Smooth muscle cell (in vitro differentiated cells): ENCODE results near the gene CAPN10. TPM values are rescaled to one million over a fixed set of nuclear protein-coding genes. Genes with fewer than 3 reads are reported as not detected.

ENCODE experiments used
- DNase-seq: peaks from one replicate; lab custom pipeline; 2025; ENCODE audit not compliant: unreplicated experiment; lab: John Stamatoyannopoulos, UW
- H2AFZ ChIP-seq: fragments of 200-600 bp; sonication (generic); 2 replicates; pipeline ENCODE4 v1.6.0; 2016; ENCODE audit warnings: antibody characterized with exemption, low read depth, mild to moderate bottlenecking
- H3F3A ChIP-seq: fragments of 200-600 bp; sonication (generic); 2 replicates; pipeline ENCODE4 v1.6.0; 2017; ENCODE audit warnings: antibody characterized with exemption, low read depth
- H3K27ac ChIP-seq: fragments of 200-600 bp; sonication (generic); 2 replicates; pipeline ENCODE4 v1.5.1; 2016; ENCODE audit warnings: low read depth, mild to moderate bottlenecking
- H3K27me3 ChIP-seq: fragments of 200-600 bp; sonication (generic); 2 replicates; pipeline ENCODE4 v1.6.1; 2016; ENCODE audit warnings: low read depth, mild to moderate bottlenecking
- H3K36me3 ChIP-seq: fragments of 200-600 bp; sonication (generic); 2 replicates; pipeline ENCODE4 v1.5.1; 2016; ENCODE audit warnings: low read depth
- H3K4me1 ChIP-seq: fragments of 200-600 bp; sonication (generic); 2 replicates; pipeline ENCODE4 v1.5.1; 2016; ENCODE audit warnings: low read depth
- H3K4me2 ChIP-seq: fragments of 200-600 bp; sonication (generic); 2 replicates; pipeline ENCODE4 v1.6.0; 2016; ENCODE audit warnings: mild to moderate bottlenecking
- H3K4me3 ChIP-seq: fragments of 200-600 bp; sonication (generic); 2 replicates; pipeline ENCODE4 v1.5.1; 2016; ENCODE audit warnings: mild to moderate bottlenecking
- H3K79me2 ChIP-seq: fragments of 200-600 bp; sonication (generic); 2 replicates; pipeline ENCODE4 v1.6.0; 2016; ENCODE audit warnings: low read depth, mild to moderate bottlenecking
- H3K9ac ChIP-seq: fragments of 200-600 bp; sonication (generic); 2 replicates; pipeline ENCODE4 v1.6.0; 2016; ENCODE audit warnings: low read depth
- H3K9me3 ChIP-seq: fragments of 200-600 bp; sonication (generic); replicated peaks from 2 replicates; pipeline ENCODE4 v1.5.1; 2016; ENCODE audit warnings: low read depth
- H4K20me1 ChIP-seq: fragments of 200-600 bp; sonication (generic); 2 replicates; pipeline ENCODE4 v1.6.0; 2016; ENCODE audit warnings: low read depth
- WGBS: methylation state at CpG from one replicate; pipeline ENCODE4 v1.1.7; 2016; ENCODE audit warnings: low lambda C conversion rate; 5-methylcytosine and 5-hydroxymethylcytosine counted together
- polyA plus RNA-seq: library from polyadenylated mRNA; unstranded; fragments of >200 nt; fragmentation: Nextera tagmentation; extraction: Ambion mirVana; gene quantifications from 2 replicates; pipeline ENCODE4 v1.2.1, GENCODE V29; 2016
- total RNA-seq: library from RNA; depleted of rRNA; stranded (reverse); fragments of >200 nt; gene quantifications from 2 replicates; pipeline ENCODE4 v1.2.3, GENCODE V29; 2014
- TF ChIP-seq, protein P1 (sequence below): fragments of 200-600 bp; sonication (generic); IDR thresholded peaks from 2 replicates; pipeline ENCODE4 v1.5.1; 2017; ENCODE audit warnings: borderline replicate concordance, mild to moderate bottlenecking, antibody characterized with exemption; ENCODE audit not compliant: insufficient read depth, poor library complexity, severe bottlenecking

The CAPN10 gene
- total and polyA plus RNA-seq, 2 experiments from 2014 or later = 6.6 to 17.0 TPM

GRCh38 chr2:240637901-240638345, 51.4 kb downstream of the CAPN10 start:
- 81% methylated on average over 8 of the region's 8 CpGs for WGBS
- no peaks in the 10 kb centered on the region for H3K79me2 ChIP-seq

DNA sequence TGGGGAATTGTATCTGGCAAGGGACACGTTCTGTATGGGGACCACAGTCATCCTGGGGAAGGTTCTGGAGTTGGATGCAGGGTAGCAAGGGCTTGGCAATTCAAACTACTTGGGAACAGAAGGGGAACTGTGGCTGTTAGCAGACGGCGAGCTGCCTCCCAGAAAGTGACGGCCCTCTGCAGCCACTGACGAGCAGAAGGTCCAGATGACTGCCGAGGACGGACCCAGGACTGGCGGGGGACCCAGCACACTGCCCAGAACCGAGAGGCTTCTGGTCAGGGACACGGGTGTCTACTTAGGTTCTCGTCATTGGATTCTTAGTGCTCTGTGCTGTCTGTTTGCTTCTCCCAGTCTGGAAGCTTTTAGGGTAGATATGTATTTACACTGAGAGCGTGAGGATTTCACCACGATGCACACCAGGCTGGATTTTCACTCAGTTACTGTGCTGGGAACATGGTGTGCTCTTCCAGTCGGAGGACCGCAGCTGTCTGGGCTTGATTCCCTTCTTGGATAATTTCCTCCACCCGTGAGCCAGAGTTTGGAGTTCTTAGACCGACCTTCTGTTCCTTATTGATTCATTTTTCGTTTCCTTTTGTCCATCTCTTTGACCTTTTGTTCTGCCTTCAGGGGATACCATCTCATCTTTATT, 52.1 kb downstream of the CAPN10 start:
- no peaks in the 10 kb centered on the region for H3K36me3 ChIP-seq
- no peak overlapping the region for H3K27ac ChIP-seq
- H3K9me3 ChIP-seq = no peaks in the 10 kb centered on the region
- no peak overlapping the region for H3K4me3 ChIP-seq
- TF ChIP-seq, protein P1, sequence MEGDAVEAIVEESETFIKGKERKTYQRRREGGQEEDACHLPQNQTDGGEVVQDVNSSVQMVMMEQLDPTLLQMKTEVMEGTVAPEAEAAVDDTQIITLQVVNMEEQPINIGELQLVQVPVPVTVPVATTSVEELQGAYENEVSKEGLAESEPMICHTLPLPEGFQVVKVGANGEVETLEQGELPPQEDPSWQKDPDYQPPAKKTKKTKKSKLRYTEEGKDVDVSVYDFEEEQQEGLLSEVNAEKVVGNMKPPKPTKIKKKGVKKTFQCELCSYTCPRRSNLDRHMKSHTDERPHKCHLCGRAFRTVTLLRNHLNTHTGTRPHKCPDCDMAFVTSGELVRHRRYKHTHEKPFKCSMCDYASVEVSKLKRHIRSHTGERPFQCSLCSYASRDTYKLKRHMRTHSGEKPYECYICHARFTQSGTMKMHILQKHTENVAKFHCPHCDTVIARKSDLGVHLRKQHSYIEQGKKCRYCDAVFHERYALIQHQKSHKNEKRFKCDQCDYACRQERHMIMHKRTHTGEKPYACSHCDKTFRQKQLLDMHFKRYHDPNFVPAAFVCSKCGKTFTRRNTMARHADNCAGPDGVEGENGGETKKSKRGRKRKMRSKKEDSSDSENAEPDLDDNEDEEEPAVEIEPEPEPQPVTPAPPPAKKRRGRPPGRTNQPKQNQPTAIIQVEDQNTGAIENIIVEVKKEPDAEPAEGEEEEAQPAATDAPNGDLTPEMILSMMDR = no peak
- no peak for DNase-seq
- H4K20me1 ChIP-seq = no peaks in the 10 kb centered on the region
- peaks cover 1% of the 10 kb centered on the region for H3K27me3 ChIP-seq
- no peak overlapping the region for H3K9ac ChIP-seq
- H3F3A ChIP-seq = no peaks in the 10 kb centered on the region
- no peaks in the 10 kb centered on the region for H3K79me2 ChIP-seq
- 78% methylated on average over 18 of the region's 18 CpGs for WGBS
- no peak overlapping the region for H3K4me2 ChIP-seq
- no peaks in the 10 kb centered on the region for H3K4me1 ChIP-seq
- no peak overlapping the region for H2AFZ ChIP-seq

More at GRCh38 chr2:240637901-240638345, 51.4 kb downstream of the CAPN10 start:
- no peak overlapping the region for H2AFZ ChIP-seq
- no peak overlapping the region for H3K4me3 ChIP-seq
- no peaks in the 10 kb centered on the region for H3K27me3 ChIP-seq
- TF ChIP-seq, protein P1 = no peak
- H3K4me1 ChIP-seq = no peaks in the 10 kb centered on the region
- H3K4me2 ChIP-seq = no peak overlapping the region
- H3F3A ChIP-seq = no peaks in the 10 kb centered on the region
- no peak overlapping the region for H3K9ac ChIP-seq
- H3K27ac ChIP-seq = no peak overlapping the region
- H3K9me3 ChIP-seq = no peaks in the 10 kb centered on the region
- no peak for DNase-seq
- no peaks in the 10 kb centered on the region for H4K20me1 ChIP-seq
- no peaks in the 10 kb centered on the region for H3K36me3 ChIP-seq

GRCh38 chr2:240639566-240639965, 53.0 kb downstream of the CAPN10 start:
- no peaks in the 10 kb centered on the region for H3K4me1 ChIP-seq
- 84% methylated on average over 18 of the region's 18 CpGs for WGBS
- H3K27me3 ChIP-seq = peaks cover 7% of the 10 kb centered on the region
- no peak overlapping the region for H2AFZ ChIP-seq
- H3K4me2 ChIP-seq = no peak overlapping the region
- no peaks in the 10 kb centered on the region for H3K36me3 ChIP-seq
- no peaks in the 10 kb centered on the region for H3F3A ChIP-seq
- H3K79me2 ChIP-seq = no peaks in the 10 kb centered on the region
- H3K27ac ChIP-seq = no peak overlapping the region
- no peak overlapping the region for H3K9ac ChIP-seq
- DNase-seq = no peak
- H3K4me3 ChIP-seq = no peak overlapping the region
- no peaks in the 10 kb centered on the region for H3K9me3 ChIP-seq
- no peaks in the 10 kb centered on the region for H4K20me1 ChIP-seq
- TF ChIP-seq, protein P1 = no peak

DNA sequence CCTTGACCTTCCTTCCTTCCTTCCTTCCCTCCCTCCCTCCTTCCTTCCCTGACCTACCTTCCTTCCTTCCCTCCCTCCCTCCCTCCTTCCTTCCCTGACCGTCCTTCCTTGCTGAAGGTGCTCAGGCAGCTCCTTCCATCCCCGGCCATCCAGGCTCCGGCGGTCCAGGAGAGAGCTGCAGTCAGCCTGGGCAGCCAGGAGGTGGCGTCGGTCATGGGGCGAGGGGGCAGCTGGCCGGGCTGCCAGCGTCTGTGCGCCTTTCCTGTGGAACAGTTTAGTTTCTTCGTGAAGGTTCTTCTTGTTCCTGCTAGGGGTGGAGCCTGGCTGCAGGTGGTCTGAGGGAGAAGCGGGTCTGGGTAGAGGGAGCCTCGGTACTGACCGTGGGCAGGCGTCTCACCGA, 54.4 kb downstream of the CAPN10 start:
- no peaks in the 10 kb centered on the region for H3K36me3 ChIP-seq
- no peaks in the 10 kb centered on the region for H3F3A ChIP-seq
- TF ChIP-seq, protein P1 = peak; percentile 50
- 10% methylated on average over 9 of the region's 16 CpGs for WGBS
- no peak overlapping the region for H3K27ac ChIP-seq
- no peak overlapping the region for H2AFZ ChIP-seq
- H3K9ac ChIP-seq = no peak overlapping the region
- no peak overlapping the region for H3K4me2 ChIP-seq
- H3K27me3 ChIP-seq = peaks cover 7% of the 10 kb centered on the region
- H4K20me1 ChIP-seq = no peaks in the 10 kb centered on the region
- no peaks in the 10 kb centered on the region for H3K79me2 ChIP-seq
- no peaks in the 10 kb centered on the region for H3K4me1 ChIP-seq
- H3K4me3 ChIP-seq = no peak overlapping the region
- no peaks in the 10 kb centered on the region for H3K9me3 ChIP-seq
- DNase-seq = no peak
